Non-pigmented ciliary epithelial cell (primary cell): ENCODE measurements around the gene UGT2A2.
A peak's percentile ranks its signal among the peaks of the same experiment; 100 is the strongest.

Source experiments
- DNase-seq: peaks from one replicate; pipeline ENCODE4 v3.0.0-alpha.2; 2010; ENCODE audit warnings: low read depth

Gene UGT2A2

DNA sequence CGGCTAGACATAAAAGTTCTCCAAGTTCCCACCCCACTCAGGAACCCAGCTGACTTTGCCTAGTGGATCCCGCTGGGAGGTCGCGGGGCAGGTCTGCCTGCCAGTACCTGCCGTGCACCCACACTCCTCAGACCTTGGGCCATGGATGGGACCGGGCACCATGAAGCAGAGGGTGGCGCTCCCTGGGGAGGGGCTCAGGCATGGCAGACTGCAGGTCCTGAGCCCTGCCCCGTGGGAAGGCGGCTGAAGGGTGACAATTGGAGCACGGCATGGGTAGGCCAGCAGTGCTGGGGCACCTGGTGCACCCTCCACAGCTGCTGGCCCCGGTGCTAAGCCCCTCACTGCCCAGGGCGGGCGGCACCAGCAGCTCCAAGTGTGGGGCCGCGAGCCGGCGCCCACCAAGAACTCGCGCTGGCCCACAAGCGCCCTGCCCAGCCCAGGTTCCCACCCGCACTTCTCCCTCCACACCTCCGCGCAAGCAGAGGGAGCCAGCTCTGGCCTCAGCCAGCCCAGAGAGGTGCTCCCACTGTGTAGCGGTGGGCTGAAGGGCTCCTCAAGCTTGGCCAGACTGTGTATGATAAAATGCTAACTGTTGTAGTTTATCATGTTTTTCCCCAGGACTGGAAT lies 63.1 kb downstream of the UGT2A2 start:
- DNase-seq: no peak

DNA sequence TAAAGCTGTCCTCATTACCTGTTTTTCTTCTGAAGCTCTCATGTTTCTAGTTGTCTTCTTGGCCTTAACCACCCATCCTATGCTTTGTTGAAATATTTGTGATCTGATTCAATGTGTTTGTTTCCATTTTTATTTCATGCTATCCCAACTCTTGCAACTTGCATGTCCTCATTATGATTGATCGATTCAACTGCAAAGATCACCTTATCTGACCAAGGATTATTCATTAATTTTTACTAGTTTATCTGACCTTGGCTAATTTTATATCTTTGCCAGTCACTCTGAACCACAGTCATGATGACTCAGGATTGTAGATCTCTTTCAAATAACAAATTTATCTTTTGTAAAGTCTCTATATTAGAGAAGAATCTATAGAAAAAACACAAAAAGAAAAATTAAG lies 70.7 kb downstream of the UGT2A2 start:
- no peak for DNase-seq

DNA sequence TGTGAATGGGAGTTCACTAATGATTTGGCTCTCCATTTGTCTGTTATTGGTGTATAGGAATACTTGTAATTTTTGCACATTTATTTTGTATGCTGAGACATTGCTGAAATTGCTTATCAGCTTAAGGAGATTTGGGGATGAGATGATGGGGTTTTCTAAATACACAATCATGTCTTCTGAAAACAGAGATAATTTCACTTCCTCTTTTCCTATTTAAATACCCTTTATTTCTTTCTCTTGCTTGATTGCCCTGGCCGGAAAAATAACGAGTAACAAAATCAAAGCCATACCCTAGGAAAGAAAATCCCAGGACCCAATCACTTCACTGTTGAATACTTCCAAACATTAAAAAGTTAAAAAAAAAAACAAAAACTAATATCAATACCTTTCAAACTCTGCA lies 76.0 kb downstream of the UGT2A2 start:
- no peak for DNase-seq

DNA sequence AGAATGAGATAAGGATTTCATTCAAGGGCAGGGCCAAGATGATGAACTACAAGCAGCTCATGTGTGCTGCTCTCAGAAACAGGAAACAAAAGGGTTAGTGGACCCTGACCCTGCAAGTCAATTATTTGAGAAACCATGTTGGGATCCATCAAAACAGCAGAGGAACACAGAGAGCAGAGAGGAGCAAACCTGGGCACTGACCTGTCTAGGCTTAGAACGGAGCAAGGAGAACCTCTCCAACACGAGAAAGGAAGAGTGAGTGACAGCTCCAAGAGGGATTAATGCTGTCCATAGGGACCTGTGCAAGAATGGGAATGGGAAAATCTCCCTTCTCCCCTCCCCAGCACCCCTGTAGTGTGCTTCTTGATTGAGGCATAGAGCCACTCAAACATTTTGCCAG lies 89.8 kb downstream of the UGT2A2 start:
- DNase-seq: no peak

- peak; percentile 64 for DNase-seq
Measured at GRCh38 chr4:69546134-69546765, 93.2 kb downstream of the UGT2A2 start.
